ENCODE results near the gene SHMT1. TPM values are rescaled to one million over a fixed set of nuclear protein-coding genes. Genes with fewer than 3 reads are reported as not detected.
"Not testable (repeated sequence)": the region's sequence is repeated elsewhere in the genome, so short reads cannot be mapped to it uniquely, and the experiment has no call there.

The SHMT1 gene
- total and polyA plus RNA-seq, 9 donors = 13.3 to 32.8 (median 19.9) TPM

- Histone ChIP-seq H3K9me3 (no peaks in the 10 kb centered on the region), H3K4me1 (ENCODE audit: insufficient read depth) (no peaks in the 10 kb centered on the region), H3K27me3 (no peaks in the 10 kb centered on the region), H3K27ac (no peak overlapping the region), H3K4me3 (no peak overlapping the region), H3K36me3 (no peaks in the 10 kb centered on the region)
- no peak for DNase-seq
- TF ChIP-seq EP300 (IDR thresholded peaks at IDR 0.05) = no peak
- no peak for TF ChIP-seq CTCF (IDR thresholded peaks at IDR 0.05)
- intact Hi-C loops (cut with DNase I) = no loop called here
- 93 to 100% (median 100%) methylated on average over 2 of the region's 2 CpGs for WGBS, 3 donors
Observed at GRCh38 chr17:18378205-18378505, 14.8 kb upstream of the SHMT1 start.

DNA sequence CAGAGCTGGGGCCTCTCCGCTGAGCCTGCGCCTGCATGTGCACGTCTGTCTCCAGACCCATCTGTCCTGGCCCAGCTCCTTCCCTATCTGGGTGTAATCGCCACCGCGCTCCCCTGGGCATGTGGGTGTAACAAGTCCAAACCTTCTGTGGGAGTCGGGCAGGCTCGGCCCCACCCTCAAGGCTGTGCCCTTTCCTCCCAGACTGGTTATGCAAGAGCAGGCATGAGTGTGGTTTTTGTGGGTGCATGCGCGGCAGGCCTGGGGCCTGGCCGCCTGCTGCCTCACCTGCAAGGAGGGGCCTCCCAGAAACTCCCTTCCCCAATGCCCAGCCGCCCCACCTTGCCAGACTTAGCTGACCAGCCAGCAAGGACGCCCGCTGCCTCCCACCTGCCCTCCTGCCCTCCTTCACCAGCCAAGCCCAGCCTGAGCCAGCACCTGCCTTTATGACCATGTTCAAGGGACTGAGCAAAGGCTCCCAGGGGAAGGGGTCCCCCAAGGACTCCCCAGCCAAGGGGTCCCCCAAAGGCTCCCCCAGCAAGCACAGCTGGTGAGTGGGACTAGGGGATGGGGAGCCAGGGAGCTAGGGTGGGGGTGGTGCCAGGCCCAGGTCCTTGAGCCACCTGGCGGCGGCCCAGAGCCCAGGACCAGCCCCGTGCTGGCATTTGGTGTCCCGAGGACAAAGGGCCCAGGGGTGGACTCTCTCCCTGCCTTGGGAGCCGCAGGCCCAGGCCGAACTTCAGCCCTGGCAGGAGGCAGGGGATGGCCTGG is 14.3 kb upstream of the SHMT1 start, which contains the start of gene EVPLL:
TSS of gene EVPLL (plus strand) at position 342 of the 768 bp plus-strand sequence. CDS start 3,160 bp downstream, outside the sequence.
- Histone ChIP-seq H3K27ac (no peak within 1 kb of the TSS), H3K9me3 (no peaks in the 10 kb centered on the region), H3K36me3 (no peaks in the 10 kb centered on the region), H3K4me3 (no peak within 1 kb of the TSS), H3K4me1 (ENCODE audit: insufficient read depth) (no peaks in the 10 kb centered on the region), H3K27me3 (no peaks in the 10 kb centered on the region)
- no peak for DNase-seq
- intact Hi-C loops (cut with DNase I) = no loop called here
- 67 to 71% (median 70%) methylated on average over 18 to 20 of the region's 20 CpGs for WGBS, 3 donors
- TF ChIP-seq POLR2A (IDR thresholded peaks at IDR 0.05) (no peak), EP300 (IDR thresholded peaks at IDR 0.05) (no peak), CTCF (IDR thresholded peaks at IDR 0.05) (no peak)

GRCh38 chr17:18374216-18374615 is 10.9 kb upstream of the SHMT1 start:
- DNase-seq = no peak
- no peaks in the 10 kb centered on the region for H3K27me3 ChIP-seq
- no peak overlapping the region for H3K27ac ChIP-seq
- intact Hi-C loops (cut with DNase I) = no loop called here
- no peaks in the 10 kb centered on the region for H3K9me3 ChIP-seq
- H3K4me3 ChIP-seq = no peak overlapping the region
- no peaks in the 10 kb centered on the region for H3K36me3 ChIP-seq
- TF ChIP-seq POLR2A (IDR thresholded peaks at IDR 0.05) = no peak
- no peak for TF ChIP-seq CTCF (IDR thresholded peaks at IDR 0.05)
- no peak for TF ChIP-seq EP300 (IDR thresholded peaks at IDR 0.05)
- 82 to 86% (median 85%) methylated on average over 7 of the region's 7 CpGs for WGBS, 3 donors
- no peaks in the 10 kb centered on the region for H3K4me1 ChIP-seq (ENCODE audit: insufficient read depth)

GRCh38 chr17:18373181-18373580 is 9.8 kb upstream of the SHMT1 start:
- DNase-seq; H3K4me1 ChIP-seq (ENCODE audit: insufficient read depth); intact Hi-C loops (cut with DNase I); H3K27ac ChIP-seq; H3K4me3 ChIP-seq; H3K9me3 ChIP-seq; H3K27me3 ChIP-seq; H3K36me3 ChIP-seq: not testable (repeated sequence)
- 85 to 90% (median 87%) methylated on average over 6 of the region's 6 CpGs for WGBS, 3 donors

DNA sequence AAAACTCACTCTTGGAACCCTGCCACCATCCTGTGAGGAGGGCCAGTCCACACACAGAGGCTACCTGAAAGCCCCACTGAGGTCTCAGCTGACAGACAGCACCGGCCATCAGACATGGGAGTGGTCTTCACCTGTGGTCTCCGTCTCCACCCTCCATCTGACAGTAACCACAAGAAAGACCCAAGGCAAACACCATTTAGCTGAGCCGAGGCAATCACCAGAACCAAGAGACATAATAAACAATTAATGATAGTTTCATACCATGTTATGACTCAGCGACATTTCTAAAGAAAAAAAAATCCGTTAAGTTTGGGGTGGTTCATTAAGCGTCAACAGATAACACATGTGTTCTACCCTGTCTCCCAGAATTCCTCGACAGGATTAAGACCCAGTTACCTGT is 8.1 kb upstream of the SHMT1 start:
- H3K4me1 ChIP-seq (ENCODE audit: insufficient read depth) = no peaks in the 10 kb centered on the region
- TF ChIP-seq EP300 (IDR thresholded peaks at IDR 0.05) (no peak), CTCF (IDR thresholded peaks at IDR 0.05) (no peak), POLR2A (IDR thresholded peaks at IDR 0.05) (no peak)
- no peaks in the 10 kb centered on the region for H3K9me3 ChIP-seq
- H3K4me3 ChIP-seq = no peak overlapping the region
- H3K27ac ChIP-seq = no peak overlapping the region
- intact Hi-C loops (cut with DNase I) = no loop called here
- no peaks in the 10 kb centered on the region for H3K27me3 ChIP-seq
- no peaks in the 10 kb centered on the region for H3K36me3 ChIP-seq
- no peak for DNase-seq
- 63 to 71% (median 64%) methylated on average over 7 of the region's 7 CpGs for WGBS, 3 donors
